Left ventricle myocardium superior (tissue), 1 donor: Measurements from ENCODE around the gene ZNF428. TPM values are rescaled to one million over a fixed set of nuclear protein-coding genes. Genes with fewer than 3 reads are reported as not detected.
"Not testable (repeated sequence)": the region's sequence is repeated elsewhere in the genome, so short reads cannot be mapped to it uniquely, and the experiment has no call there.

ENCODE experiments used
- ATAC-seq: fragments of 200-7000 bp; cut with Tn5 transposase; one replicate; pipeline ENCODE4 v1.9.1; 2020; ENCODE audit warnings: mild to moderate bottlenecking, moderate library complexity
- DNase-seq: peaks from one replicate; pipeline ENCODE4 v3.0.0-alpha.2; 2020
- intact Hi-C: fragments of 100-400 bp; cut with micrococcal nuclease; formaldehyde crosslinking; loops from one replicate; pipeline ENCODE4 v1.11.0; 2022
- total RNA-seq: library from RNA; stranded (reverse); fragmentation: NEBNext Ultra II Directional; extraction: Animal tissue kit (Norgen Biotek cat#: 25700); gene quantifications from one replicate; pipeline ENCODE4 v1.2.1, GENCODE V29; 2021
- donor health status: DM: no; HTN: yes; CAD: no; lungs with severe emphysema.

The ZNF428 gene
- total RNA-seq, 1 donor from 2014 or later: 38.6 TPM

DNA sequence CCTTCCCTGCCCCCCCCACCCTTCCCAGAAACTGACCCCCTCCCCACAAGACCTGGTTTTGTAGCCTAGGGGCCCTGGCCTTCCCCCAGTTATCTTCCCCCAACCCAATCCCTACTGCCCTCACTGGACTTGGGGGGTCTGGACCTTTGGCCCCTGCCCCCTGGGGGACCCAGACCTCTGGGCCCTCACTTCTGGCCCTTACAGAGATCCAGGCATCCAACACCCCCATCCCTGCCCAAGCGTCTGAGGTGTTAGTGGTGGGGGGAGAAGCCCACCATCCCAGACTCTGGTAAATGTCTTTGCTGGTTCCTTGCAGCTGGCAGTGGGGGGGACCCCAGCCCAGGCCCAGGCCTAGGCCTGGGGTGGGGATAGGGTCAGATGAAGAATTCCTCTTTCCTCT lies 3.5 kb upstream of the ZNF428 start:
- ATAC-seq (no peak), DNase-seq (no peak)
- intact Hi-C loops: no loop called here

GRCh38 chr19:43622070-43622469 lies 2.6 kb upstream of the ZNF428 start:
- intact Hi-C loops: no loop called here
- DNase-seq: no peak
- no peak for ATAC-seq

DNA sequence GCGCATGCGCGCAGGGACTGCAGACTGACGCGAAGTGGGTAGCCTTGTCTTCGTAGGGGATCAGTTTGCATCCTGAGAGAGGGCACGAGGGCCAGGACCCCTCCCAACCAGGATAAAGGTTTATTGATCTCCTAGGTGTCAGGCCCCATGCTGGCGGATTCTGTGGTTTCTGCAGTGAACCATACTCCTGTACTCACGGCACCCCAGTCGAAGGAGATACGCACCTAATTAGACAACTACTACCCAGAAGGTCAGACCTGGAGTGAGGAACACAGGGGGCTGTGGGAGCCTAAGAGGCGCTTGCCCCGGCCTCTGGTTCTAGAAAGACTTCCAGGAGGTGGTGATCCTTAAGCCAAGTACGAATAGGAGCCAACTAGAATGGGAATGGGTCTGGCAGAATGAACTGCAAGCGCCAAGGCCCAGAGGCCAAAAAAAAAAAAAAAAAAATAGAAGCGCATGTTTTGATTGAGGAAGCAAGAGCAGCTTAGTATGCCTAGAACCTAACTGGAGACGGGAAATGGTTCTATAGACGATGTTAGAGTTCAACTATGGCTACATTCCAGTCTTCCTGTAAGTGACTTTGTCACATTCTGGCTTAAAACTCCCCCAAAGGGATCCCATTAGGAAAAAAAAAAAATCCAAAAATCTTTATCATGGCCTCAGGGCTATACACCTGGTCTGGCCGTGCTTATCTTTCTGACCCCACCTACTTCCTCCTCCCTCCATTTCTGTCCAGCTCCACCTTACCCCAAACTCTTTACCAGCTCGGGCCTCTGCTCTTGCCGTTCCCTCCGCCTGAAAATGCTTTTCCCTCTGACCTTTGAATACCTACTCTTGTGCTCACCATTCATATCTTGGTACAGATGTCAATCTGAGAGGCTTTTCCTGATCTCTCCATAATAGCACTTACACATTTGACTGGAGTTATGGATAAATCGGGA lies 902 bp upstream of the ZNF428 start:
- ATAC-seq: no peak
- intact Hi-C loops: no loop called here
- no peak for DNase-seq

- ATAC-seq (peak; percentile 37), DNase-seq (no peak)
- intact Hi-C loops: no loop called here
Observed at GRCh38 chr19:43618921-43619261, 538 bp downstream of the ZNF428 start.

DNA sequence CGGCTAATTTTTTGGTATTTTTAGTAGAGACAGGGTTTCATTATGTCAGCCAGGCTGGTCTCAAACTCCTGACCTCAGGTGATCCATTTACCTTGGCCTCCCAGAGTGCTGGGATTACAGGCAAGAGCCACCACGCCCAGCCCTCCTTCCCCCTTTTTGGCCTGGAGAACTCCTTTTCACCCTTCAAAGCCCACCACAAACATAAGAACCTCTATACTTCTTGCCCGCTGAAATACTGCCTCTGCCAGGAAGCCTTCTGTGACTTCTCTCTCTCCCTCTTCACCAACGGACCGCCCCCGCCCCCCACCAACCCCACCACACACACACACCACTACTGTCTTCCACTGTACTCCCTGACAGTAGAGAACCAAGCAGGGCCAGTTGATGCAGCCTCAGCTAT lies 2.5 kb downstream of the ZNF428 start:
- no peak for DNase-seq
- intact Hi-C loops: no loop called here

GRCh38 chr19:43616306-43616705 lies 3.1 kb downstream of the ZNF428 start:
- intact Hi-C loops: no loop called here
- DNase-seq (no peak), ATAC-seq (no peak)

More for the DNA sequence above, 2.5 kb downstream of the ZNF428 start:
- no peak for ATAC-seq

DNA sequence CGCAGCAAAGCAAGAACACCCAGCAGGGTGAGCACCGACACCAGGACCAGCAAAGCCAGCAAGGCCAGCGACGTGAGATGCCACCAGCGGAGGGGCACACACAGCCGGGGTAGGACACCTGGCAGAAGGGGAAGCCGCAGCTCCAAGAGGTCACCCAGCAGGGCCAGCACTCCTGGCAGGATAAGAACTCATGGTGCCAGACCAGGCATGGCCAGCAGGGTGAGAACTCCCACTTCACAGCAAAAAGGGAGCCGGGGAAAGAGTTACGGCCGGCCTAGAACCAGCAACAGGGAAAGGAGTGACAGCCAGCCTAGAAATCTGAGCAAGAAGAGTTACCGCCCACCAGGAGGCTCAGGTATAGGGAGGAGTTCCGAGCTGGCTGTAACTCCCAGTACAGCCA lies 7.1 kb downstream of the ZNF428 start:
- no peak for DNase-seq
- no peak for ATAC-seq

GRCh38 chr19:43611788-43612187 lies 7.6 kb downstream of the ZNF428 start, which contains the start of gene SRRM5:
SRRM5 (plus strand) TSS chr19:43612088; CDS start chr19:43612122, 34 bp downstream.
- intact Hi-C loops: no loop called here
- DNase-seq (no peak), ATAC-seq (no peak)

More for the DNA sequence above, 7.1 kb downstream of the ZNF428 start:
- intact Hi-C loops: no loop called here

DNA sequence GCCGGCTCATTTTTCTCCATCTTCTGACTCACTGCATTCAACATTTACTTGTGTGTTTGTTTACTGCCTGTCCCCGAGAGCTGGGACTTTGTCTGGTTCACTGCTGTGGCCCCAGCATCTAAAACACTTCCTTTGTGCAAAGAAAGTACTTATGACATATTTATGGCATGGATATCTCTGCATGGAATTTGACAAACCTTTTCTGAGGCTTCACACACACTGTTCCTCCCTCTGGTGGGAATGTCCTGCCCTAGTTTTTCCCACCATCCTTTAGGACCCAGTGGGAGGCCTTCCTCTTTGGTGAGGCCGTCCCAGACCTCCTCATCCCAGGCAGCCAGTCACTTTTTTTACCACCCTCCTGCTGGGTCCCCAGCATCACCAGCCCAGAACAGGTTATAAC lies 8.9 kb downstream of the ZNF428 start:
- ATAC-seq: no peak
- DNase-seq: no peak
- intact Hi-C loops: no loop called here

- ATAC-seq: no peak
- no peak for DNase-seq
- intact Hi-C loops: no loop called here
Observed at GRCh38 chr19:43609872-43610271, 9.6 kb downstream of the ZNF428 start.

GRCh38 chr19:43607238-43608205 lies 11.9 kb downstream of the ZNF428 start:
- ATAC-seq (no peak), DNase-seq (no peak)
- intact Hi-C loops: no loop called here

GRCh38 chr19:43606569-43607229 lies 12.7 kb downstream of the ZNF428 start:
- intact Hi-C loops: no loop called here
- ATAC-seq (no peak), DNase-seq (no peak)

GRCh38 chr19:43605875-43606568 lies 13.4 kb downstream of the ZNF428 start:
- intact Hi-C loops: no loop called here
- ATAC-seq (no peak), DNase-seq (no peak)

DNA sequence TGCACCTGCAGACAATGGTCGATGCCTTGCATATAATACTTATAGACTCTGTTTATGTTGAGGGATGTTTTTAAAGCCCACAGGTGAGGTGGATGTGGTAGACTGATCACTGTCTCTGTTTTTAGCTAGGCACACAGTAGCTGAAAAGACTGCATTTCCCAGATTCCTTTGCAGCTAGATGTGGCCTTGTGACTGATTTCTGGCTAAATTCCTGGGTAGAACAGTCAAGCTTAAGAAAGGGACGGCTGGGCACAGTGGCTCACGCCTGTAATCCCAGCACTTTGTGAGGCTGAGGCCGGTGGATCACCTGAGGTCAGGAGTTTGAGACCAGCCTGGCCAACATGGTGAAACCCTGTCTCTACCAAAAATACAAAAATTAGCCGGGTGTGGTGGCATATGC lies 19.1 kb downstream of the ZNF428 start:
- intact Hi-C loops, DNase-seq, ATAC-seq: not testable (repeated sequence)

DNA sequence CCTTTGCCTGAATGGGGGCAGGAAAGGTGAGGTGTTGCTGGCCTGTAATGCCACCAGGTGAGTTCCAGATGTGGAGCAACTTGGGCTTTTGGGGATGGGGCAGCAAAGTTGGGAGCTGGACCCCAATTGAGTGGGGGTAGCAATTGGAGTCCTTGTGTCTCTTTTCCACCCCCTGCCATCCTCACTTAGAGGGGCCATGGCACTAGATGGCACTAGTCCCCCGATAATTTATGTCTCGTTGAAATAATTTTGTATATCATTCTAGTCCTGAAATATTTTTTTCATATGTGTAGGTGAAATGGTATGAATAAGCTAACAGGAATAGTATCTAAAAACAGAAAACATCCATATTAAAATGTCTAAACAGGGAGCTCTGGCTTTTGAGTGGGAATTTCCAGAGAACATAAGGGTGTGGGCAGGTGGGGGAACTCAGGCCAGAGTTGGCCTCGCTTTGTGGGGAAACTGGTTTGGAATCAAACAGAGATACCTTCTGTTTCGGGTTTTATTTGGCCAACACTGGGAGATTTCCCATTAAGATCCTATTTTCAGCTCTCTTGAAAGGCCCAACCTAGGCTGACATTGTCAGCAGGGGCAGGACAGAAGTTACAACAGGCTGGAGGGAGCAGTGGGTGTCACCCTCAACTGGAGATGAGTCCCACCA lies 19.7 kb downstream of the ZNF428 start:
- ATAC-seq (no peak), DNase-seq (no peak)
- intact Hi-C loops: no loop called here

DNA sequence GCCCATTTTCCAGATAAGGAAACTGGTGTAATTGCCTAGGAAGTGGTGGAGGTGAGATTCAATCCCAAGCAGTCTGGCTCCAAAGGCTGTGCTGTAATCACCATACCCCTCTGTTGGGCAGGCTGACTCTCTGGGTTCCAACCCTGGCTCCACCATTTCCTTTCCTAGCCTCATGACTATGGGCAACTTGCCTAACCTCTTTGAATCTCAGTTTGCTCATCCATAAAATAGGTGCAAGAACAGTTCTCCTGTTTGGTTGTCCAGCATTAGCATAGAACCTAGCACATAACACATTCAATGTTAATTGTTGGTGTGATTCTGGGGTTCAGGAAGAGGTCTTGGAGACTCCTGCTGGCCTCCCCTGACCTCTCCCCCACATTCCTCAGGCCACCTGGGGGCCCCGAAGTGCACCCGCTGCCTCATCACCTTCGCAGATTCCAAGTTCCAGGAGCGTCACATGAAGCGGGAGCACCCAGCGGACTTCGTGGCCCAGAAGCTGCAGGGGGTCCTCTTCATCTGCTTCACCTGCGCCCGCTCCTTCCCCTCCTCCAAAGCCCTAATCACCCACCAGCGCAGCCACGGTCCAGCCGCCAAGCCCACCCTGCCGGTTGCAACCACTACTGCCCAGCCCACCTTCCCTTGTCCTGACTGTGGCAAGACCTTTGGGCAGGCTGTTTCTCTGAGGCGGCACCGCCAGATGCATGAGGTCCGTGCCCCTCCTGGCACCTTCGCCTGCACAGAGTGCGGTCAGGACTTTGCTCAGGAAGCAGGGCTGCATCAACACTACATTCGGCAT lies 20.8 kb downstream of the ZNF428 start:
- DNase-seq: no peak
- intact Hi-C loops: no loop called here
- no peak for ATAC-seq

- intact Hi-C loops: no loop called here
- DNase-seq (no peak), ATAC-seq (no peak)
Observed at GRCh38 chr19:43597876-43598275, 21.6 kb downstream of the ZNF428 start.
